Activated CD8-positive, alpha-beta T cell treated with anti-CD3 and anti-CD28 coated beads for 36 hours (primary cell): ENCODE data around the gene USO1. TPM values are rescaled to one million over a fixed set of nuclear protein-coding genes. Genes with fewer than 3 reads are reported as not detected.

Source experiments
- ATAC-seq: fragments of 200-7000 bp; cut with Tn5 transposase; one replicate; pipeline ENCODE4 v1.10.0; 2021; ENCODE audit warnings: mild to moderate bottlenecking, moderate library complexity
- CTCF ChIA-PET: fragments of 350-600 bp; sonication (Branson Sonifier 250); formaldehyde crosslinking; loops from one replicate; lab custom pipeline; 2021; ENCODE audit warnings: antibody characterized with exemption; lab: Charles Lee
- POLR2A ChIA-PET: fragments of 350-600 bp; sonication (Branson Sonifier 250); formaldehyde crosslinking; loops from one replicate; lab custom pipeline; 2021; ENCODE audit warnings: antibody characterized with exemption; lab: Charles Lee
- DNase-seq: peaks from one replicate; pipeline ENCODE4 v3.0.0-alpha.2; 2020
- H3K27ac Mint-ChIP-seq: one replicate; pipeline ENCODE4 v1.8.0; 2021; ENCODE audit warnings: mild to moderate bottlenecking, mixed read lengths
- H3K27me3 Mint-ChIP-seq: one replicate; pipeline ENCODE4 v1.8.0; 2021; ENCODE audit warnings: mixed read lengths
- H3K36me3 Mint-ChIP-seq: one replicate; pipeline ENCODE4 v1.8.0; 2021; ENCODE audit warnings: low read depth, mixed read lengths
- H3K4me1 Mint-ChIP-seq: one replicate; pipeline ENCODE4 v1.8.0; 2021; ENCODE audit warnings: low read depth, mixed read lengths
- H3K4me3 Mint-ChIP-seq: one replicate; pipeline ENCODE4 v1.8.0; 2021; ENCODE audit warnings: mild to moderate bottlenecking, moderate library complexity, mixed read lengths
- H3K9me3 Mint-ChIP-seq: one replicate; pipeline ENCODE4 v1.8.0; 2021; ENCODE audit warnings: mixed read lengths
- intact Hi-C: fragments of 100-400 bp; cut with micrococcal nuclease; formaldehyde crosslinking; loops from one replicate; pipeline ENCODE4 v1.10.0; 2022
- total RNA-seq, 2 experiments: library from RNA; stranded (reverse); gene quantifications; one replicate each; pipeline ENCODE4 v1.2.3, GENCODE V29; 2021
- TF ChIP-seq, protein P1 (sequence below): fragments of 200-600 bp; IDR thresholded peaks from one replicate; pipeline ENCODE4 v1.8.0; 2022; ENCODE audit warnings: antibody characterized with exemption, mild to moderate bottlenecking

Gene USO1
- total RNA-seq, 2 experiments from 2014 or later, result 50.5 to 52.0 TPM

DNA sequence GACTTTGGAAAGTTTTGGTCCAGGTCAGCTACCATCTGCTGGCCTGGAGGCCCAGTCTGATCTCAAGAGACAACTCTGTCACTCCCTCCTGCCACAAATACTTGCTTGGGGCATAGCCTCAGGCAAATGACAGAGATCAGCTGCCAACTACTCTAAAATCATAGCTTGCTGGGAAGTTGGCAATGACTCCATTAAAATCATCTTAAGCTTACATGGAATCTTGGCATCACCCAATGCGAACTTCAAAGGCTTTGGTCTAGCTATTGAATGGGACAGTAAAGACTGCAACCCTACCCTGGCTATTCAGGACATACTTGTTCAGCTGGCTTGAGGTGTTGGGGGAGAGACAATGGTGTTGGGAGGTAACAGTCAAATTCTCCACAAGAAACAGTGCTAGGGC lies 7.0 kb upstream of the USO1 start:
- TF ChIP-seq, protein P1, sequence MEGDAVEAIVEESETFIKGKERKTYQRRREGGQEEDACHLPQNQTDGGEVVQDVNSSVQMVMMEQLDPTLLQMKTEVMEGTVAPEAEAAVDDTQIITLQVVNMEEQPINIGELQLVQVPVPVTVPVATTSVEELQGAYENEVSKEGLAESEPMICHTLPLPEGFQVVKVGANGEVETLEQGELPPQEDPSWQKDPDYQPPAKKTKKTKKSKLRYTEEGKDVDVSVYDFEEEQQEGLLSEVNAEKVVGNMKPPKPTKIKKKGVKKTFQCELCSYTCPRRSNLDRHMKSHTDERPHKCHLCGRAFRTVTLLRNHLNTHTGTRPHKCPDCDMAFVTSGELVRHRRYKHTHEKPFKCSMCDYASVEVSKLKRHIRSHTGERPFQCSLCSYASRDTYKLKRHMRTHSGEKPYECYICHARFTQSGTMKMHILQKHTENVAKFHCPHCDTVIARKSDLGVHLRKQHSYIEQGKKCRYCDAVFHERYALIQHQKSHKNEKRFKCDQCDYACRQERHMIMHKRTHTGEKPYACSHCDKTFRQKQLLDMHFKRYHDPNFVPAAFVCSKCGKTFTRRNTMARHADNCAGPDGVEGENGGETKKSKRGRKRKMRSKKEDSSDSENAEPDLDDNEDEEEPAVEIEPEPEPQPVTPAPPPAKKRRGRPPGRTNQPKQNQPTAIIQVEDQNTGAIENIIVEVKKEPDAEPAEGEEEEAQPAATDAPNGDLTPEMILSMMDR, result no peak
- CTCF ChIA-PET, result interaction anchor here (0.9 kb wide), 1 partner anchor 8 kb away, joined by 4 read pairs; no protein-coding TSS in a partner anchor
- peaks cover 2% of the 10 kb centered on the region for H3K36me3 Mint-ChIP-seq
- no peak for DNase-seq
- POLR2A ChIA-PET, result no interaction called here
- no peaks in the 10 kb centered on the region for H3K9me3 Mint-ChIP-seq
- H3K27ac Mint-ChIP-seq, result no peak overlapping the region
- intact Hi-C loops, result no loop called here
- peaks cover 16% of the 10 kb centered on the region for H3K4me1 Mint-ChIP-seq
- no peaks in the 10 kb centered on the region for H3K27me3 Mint-ChIP-seq
- H3K4me3 Mint-ChIP-seq, result no peak overlapping the region
- ATAC-seq, result no peak

DNA sequence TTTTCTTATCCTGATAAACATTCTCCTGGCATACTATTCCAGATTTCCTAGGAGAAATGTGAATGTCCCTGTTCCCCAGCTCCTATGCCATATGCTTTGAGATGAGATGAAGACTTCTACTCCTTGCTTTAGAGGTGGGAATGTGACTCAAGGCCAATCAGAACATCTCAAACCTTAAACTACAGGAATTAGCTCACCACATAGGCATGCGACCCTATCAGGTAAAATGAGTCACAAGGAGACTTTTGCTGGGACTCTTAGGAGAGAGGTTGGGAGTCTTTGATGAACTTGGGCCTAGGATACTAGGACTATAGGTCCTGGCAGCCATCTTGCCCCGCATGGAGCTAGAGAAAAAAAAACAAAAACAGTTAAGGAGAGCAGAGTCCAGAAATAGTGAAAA lies 5.8 kb upstream of the USO1 start:
- Mint-ChIP-seq H3K27me3 (no peaks in the 10 kb centered on the region), H3K4me3 (no peak overlapping the region), H3K27ac (no peak overlapping the region), H3K9me3 (no peaks in the 10 kb centered on the region), H3K4me1 (peaks cover 25% of the 10 kb centered on the region), H3K36me3 (peaks cover 2% of the 10 kb centered on the region)
- no peak for ATAC-seq
- TF ChIP-seq, protein P1, result no peak
- DNase-seq, result no peak
- POLR2A ChIA-PET, result no interaction called here
- CTCF ChIA-PET, result no interaction called here
- intact Hi-C loops, result no loop called here

DNA sequence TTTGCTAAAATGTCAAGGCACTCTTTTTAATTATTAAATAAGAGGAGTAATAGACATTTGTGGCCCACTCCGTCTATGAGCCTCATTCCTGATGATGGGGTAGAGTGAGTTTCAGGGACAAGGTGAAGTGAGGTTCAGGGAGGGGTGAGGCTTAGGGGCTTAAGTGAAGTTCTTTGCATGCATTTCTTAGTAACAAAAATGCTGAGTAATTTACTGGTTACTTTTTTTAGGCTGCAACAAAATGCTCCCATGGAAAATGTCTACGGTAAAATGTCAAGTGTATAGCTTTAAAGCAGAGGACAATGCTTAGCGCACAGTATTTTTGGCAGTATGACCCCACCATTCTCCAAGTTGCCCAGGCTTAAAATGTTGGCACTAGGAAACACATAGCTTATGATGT lies 2.0 kb upstream of the USO1 start:
- TF ChIP-seq, protein P1, result no peak
- ATAC-seq (no peak), DNase-seq (no peak)
- peaks cover 33% of the 10 kb centered on the region for H3K4me1 Mint-ChIP-seq
- no peak overlapping the region for H3K4me3 Mint-ChIP-seq
- ChIA-PET CTCF (interaction anchor here (0.8 to 4.2 kb wide), 14 partner anchors 9 to 204 kb away, joined by 3 to 63 read pairs (median 10); partner anchors contain the start of genes CDKL2 and G3BP2), POLR2A (interaction anchor here (0.6 to 3.8 kb wide), 2 partner anchors 52 to 109 kb away, joined by 3 to 50 read pairs; partner anchors contain the start of gene G3BP2)
- no peaks in the 10 kb centered on the region for H3K9me3 Mint-ChIP-seq
- peaks cover 11% of the 10 kb centered on the region for H3K36me3 Mint-ChIP-seq
- H3K27me3 Mint-ChIP-seq, result no peaks in the 10 kb centered on the region
- no peak overlapping the region for H3K27ac Mint-ChIP-seq
- intact Hi-C loops, result loop anchor here (5.0 kb wide), 1 partner anchor 65 kb away; no protein-coding TSS in a partner anchor

- Mint-ChIP-seq H3K36me3 (peaks cover 9% of the 10 kb centered on the region), H3K9me3 (no peaks in the 10 kb centered on the region), H3K4me1 (peaks cover 39% of the 10 kb centered on the region), H3K27me3 (no peaks in the 10 kb centered on the region), H3K4me3 (peak overlapping the region; percentile 91), H3K27ac (peak overlapping the region; percentile 96)
- DNase-seq (peak; percentile 14), ATAC-seq (no peak)
- intact Hi-C loops, result loop anchor here (1.0 to 5.0 kb wide), 2 partner anchors 51 to 66 kb away; no protein-coding TSS in a partner anchor
- POLR2A ChIA-PET, result interaction anchor here (0.6 to 3.8 kb wide), 13 partner anchors 10 to 209 kb away, joined by 3 to 50 read pairs (median 4); partner anchors contain the start of genes G3BP2, RCHY1 and THAP6
- CTCF ChIA-PET, result interaction anchor here (0.6 to 4.2 kb wide), 43 partner anchors 9 to 218 kb away, joined by 3 to 63 read pairs (median 6); partner anchors contain the start of genes CDKL2, G3BP2, ODAPH and RCHY1
- TF ChIP-seq, protein P1, result no peak
Measured at GRCh38 chr4:75723163-75724065, 963 bp upstream of the USO1 start.
